ENCODE results near the gene STARD5.

DNA sequence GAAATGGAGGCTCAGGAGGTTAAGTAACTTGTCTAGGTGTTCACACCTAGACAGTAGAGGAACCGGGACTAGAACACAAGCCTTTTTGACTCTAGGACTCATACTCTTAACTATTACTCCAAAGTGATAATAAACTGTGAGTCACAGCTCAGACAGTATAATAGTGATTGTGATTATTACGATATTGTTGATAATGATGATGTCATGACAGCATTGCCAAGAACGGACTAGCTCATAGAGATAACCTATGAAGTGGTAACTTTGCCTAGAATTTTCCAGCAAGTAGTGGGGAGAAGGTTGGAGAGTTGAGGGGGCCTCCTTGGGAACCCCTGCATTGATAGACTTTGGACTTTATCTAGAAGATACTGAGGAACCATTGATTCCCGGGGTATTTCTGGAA lies 34.0 kb downstream of the STARD5 start:
- TF ChIP-seq, protein P1, sequence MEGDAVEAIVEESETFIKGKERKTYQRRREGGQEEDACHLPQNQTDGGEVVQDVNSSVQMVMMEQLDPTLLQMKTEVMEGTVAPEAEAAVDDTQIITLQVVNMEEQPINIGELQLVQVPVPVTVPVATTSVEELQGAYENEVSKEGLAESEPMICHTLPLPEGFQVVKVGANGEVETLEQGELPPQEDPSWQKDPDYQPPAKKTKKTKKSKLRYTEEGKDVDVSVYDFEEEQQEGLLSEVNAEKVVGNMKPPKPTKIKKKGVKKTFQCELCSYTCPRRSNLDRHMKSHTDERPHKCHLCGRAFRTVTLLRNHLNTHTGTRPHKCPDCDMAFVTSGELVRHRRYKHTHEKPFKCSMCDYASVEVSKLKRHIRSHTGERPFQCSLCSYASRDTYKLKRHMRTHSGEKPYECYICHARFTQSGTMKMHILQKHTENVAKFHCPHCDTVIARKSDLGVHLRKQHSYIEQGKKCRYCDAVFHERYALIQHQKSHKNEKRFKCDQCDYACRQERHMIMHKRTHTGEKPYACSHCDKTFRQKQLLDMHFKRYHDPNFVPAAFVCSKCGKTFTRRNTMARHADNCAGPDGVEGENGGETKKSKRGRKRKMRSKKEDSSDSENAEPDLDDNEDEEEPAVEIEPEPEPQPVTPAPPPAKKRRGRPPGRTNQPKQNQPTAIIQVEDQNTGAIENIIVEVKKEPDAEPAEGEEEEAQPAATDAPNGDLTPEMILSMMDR (IDR thresholded peaks at IDR 0.05): no peak
- no peak for TF ChIP-seq POLR2A (IDR thresholded peaks at IDR 0.05)
